ENCODE data around the gene HAGHL.
A peak's percentile ranks its signal among the peaks of the same experiment; 100 is the strongest.
"Not testable (repeated sequence)": the region's sequence is repeated elsewhere in the genome, so short reads cannot be mapped to it uniquely, and the experiment has no call there.

HAGHL gene

GRCh38 chr16:735982-736453, 9.1 kb downstream of the HAGHL start:
- DNase-seq = no peak

DNA sequence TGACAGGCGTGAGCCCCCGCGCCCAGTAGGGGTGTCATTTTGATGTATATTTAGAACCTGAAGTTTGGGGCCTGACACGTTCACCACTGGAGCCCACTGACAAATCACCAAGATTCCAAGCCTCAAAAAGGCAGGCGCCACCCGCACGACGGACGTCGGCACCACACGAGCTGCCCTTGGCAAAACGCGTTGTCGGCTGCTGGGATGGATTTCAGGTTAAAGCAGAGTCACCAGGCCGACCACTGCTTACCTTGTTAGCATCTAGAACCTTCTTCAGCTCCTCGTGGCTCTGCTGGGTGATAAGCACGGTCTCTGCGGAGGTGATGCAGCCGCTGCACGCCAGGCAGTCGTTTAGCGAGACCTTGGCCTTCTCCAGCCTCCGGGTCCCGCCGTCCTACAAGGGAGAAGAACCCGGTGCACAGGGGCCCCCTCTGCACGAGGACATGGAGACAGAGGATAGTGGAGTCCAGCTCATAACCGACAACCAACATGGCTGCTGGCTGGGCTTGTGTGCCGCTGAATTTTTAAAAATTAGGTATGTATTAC, 10.1 kb downstream of the HAGHL start:
- no peak for DNase-seq

GRCh38 chr16:739560-740458, 12.9 kb downstream of the HAGHL start:
- no peak for DNase-seq

DNA sequence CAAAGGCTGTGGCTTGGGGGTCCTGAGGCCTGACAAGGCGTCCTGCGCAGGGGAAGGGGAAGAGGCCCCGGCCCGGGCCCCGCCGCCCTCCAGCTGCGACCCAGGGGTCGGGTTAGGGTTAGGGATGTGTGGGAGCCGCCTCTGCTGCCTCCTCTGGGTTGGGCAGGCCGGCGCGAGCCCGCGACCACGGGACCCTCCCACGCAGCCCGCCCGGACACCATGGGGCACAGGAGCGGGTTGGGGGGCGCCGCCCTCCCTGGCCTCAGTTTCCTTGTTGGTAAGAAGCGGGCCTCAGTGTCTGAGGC, 13.5 kb downstream of the HAGHL start:
- no peak for DNase-seq

DNA sequence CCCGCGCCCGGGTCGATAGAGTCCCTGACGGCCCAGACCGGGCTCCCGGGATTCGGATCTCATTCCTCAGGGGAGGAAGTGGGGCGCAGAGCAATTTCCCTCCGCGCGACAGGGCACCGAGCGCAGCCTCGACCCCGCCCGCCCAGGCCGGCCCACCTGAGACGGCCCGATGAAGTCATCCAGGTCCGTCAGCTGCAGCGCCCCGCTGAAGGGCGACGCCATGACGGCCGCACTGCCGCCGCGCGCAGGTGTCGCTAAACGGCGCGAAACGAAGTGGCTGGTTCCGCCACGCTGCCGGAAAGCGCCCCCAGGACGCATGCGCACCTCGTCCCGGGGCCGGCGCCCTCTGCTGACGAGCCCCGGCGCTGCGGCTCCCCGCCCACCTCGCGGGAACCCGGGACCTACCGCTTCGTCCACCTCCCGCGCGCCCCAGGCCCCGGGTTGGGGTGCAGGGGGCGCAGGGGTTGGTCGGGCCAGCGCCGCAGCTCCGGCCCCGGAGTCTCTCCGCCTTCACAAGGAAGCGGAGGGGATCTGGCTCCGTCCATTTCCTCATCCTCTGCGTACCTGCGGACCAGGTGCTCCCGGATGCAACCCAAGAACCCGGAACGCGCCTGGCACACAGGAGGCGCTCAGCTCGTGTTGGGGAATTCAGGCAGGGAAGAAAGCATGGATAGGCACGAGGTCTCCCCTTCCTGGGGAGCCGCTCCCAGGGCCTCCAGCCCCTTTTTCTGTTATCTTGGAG, 14.0 kb downstream of the HAGHL start, which contains the start of gene CIAO3:
Gene CIAO3 (minus strand): TSS at position 234 of the 742 bp plus-strand sequence. CDS start 12 bp downstream, at position 222.
- DNase-seq = peak; percentile 60 to 70

- no peak for DNase-seq
Measured at GRCh38 chr16:741986-742629, 15.2 kb downstream of the HAGHL start.

DNA sequence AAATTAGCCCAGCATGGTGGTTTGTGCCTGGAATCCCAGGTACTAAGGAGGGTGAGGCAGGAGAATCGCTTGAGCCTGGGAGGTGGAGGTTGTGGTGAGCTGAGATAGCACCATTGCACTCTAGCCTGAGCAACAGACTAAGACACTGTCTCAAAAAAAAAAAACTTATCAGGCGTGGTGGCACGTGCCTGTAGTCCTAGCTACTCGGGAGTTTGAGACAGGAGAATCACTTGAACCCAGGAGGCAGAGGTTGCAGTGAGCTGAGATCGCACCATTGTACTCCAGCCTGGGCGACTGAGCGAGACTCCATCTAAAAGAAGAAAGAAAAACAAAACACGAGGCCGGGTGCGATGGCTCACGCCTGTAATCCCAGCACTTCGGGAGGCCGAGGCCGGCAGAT, 16.0 kb downstream of the HAGHL start:
- DNase-seq = not testable (repeated sequence)

GRCh38 chr16:743794-744500, 17.0 kb downstream of the HAGHL start:
- no peak for DNase-seq

DNA sequence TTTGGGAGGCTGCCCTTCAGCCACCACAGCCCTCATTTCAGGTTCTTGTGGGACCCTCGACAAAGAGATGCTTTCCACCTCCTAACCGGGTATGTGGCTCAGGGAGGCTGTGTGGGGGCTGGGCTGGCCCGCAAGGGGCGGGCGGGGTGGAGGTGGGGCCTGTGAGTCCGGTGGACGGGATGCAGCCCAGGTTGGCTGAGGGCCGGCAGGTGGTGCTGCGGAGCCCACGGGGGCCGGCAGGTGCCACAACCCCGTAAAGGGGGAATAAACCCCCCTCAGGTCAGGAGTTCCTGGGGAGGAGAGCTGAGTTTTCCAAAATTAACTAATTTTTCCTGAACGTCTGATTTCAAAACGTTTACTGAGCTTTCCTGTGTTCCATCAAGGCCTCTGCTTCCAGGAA, 18.8 kb downstream of the HAGHL start:
- no peak for DNase-seq

DNA sequence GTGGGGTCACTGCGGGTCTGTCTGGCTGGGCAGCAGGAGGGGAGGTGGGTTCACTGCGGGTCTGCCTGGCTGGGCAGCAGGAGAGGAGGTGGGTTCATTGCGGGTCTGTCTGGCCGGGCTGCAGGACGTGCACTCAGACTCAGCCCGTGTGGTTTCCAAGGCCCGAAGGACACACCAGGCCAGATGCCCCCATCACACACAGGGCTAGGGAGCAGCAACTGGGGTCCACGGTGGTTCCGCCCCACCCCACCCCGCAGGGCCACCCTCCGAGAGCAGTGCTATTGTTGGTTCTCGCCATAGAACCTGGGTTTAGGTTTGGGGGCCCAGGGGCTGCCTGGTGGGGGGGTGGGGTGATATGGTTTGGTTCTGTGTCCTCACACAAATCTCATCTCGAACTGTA, 19.7 kb downstream of the HAGHL start:
- DNase-seq = no peak

- DNase-seq = no peak
Measured at GRCh38 chr16:747978-748746, 21.3 kb downstream of the HAGHL start.

DNA sequence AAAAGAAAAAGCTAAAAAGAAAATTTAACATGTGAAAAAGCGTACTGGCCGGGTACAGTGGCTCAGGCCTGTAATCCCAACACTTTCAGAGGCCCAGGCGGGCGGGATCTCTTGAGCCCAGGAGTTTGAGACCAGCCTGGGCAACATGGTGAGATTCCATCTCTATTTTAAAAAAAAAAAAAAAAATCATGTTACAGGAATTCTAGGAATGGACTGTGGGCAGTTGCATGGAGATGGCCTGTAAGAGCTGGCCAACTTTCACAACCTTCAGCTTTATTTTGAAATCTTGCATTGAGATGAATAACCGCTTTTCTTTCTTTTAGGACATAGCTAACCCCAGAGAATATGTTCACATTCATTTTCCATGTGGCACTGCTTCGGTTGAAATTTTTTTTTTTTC, 22.1 kb downstream of the HAGHL start:
- DNase-seq = no peak

GRCh38 chr16:750485-750884, 23.6 kb downstream of the HAGHL start:
- no peak for DNase-seq

DNA sequence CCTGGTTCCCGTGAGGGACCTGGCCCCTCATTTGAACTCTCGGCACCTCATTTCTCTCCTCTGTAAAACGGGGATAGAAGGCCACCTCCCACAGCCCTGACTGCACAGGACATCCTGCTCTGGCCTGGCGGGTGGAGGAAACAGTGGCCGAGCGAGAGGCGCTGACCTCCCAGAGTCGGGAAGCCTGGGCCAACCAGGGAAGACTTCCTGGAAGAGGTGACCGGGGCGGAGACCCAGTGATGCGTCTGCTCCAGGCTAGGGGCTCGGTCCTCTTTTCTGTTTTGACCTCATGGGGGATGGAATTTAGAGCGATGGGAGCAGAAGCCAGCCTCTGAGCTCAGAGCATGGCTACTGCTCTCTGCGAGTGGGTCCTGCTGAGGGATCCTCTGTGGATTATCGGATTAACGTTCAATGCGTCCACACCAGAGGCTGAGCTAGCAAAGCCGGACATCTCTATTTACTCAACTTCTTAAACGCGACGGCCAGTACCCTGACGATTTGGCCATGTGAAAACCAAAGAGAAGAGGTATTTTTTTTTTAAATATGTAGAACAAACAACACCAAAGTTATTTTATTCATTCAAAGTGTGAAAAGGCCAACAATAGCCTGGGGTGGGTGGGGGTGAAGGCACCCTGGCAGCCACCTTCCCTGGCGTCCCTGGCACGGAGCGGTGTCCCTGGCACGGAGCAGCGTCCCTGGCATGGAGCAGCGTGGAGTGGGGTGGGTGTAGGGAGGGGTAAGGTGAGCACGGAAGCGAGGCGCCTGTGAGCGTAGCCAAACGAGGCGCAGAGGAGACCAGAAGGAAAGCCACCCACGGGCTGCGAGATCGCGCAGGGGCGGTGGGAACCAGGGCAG, 24.5 kb downstream of the HAGHL start:
- DNase-seq = no peak

- DNase-seq = no peak
Measured at GRCh38 chr16:752007-752312, 25.1 kb downstream of the HAGHL start.

DNA sequence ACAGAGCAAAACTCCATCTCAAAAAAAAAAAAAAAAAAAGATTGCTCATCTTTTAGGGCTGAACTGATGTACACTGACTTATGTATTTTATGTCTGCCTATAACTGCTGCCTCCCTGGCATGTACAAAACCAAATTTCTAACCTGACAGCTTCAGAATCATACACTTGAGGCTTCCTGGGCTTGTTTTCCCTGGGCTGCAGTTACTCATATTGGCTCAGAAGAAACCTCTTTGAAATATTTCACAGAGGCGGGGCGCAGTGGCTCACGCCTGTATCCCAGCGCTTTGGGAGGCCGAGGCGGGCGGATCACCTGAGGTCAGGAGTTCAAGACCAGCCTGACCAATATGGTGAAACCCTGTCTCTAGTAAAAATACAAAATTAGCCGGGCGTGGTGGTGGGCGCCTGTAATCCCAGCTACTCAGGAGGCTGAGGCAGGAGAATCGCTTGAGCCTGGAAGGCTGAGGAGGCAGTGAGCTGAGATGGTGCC, 27.3 kb downstream of the HAGHL start:
- not testable (repeated sequence) for DNase-seq

DNA sequence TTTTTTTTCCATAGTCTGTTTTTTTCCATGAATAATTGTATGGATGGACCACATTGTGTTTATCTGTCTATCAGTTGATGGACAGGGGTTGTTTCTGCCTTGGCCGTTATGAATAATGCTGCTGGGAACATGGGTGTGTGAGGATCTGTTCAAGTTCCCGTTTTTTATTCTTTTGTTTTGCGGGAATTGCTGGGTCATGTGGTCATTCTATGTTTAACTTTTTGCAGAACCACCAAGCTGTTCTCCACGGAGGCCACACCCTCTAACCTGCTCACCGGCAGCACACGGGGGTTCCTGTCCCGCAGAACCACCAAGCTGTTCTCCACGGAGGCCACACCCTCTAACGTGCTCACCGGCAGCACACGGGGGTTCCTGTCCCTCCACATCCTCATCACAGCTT, 27.8 kb downstream of the HAGHL start:
- peak; percentile 38 to 45 for DNase-seq

DNA sequence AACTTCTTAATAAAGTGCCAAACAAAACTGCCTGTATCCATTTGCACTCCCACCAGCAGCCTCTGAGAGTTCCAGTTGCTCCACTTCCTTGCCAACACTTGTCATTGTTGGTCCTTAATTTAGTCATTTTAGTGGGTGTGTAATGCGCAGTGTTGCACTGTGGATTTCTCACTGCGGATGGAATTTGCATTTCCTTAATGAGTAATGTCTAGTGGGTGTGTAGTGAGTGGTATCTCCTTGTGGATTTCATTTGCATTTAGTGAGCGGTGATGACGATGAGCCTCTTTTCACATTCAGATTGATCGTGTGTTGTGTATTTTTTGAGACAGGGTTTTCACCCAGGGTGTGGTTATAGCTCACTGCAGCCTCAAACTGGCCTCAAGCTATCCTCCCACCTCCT, 29.5 kb downstream of the HAGHL start:
- DNase-seq = no peak

GRCh38 chr16:759110-759910, 32.4 kb downstream of the HAGHL start:
- DNase-seq = no peak

GRCh38 chr16:760065-760464, 33.2 kb downstream of the HAGHL start:
- DNase-seq = no peak
